Measurements from ENCODE around the gene FILIP1L.

The FILIP1L gene

GRCh38 chr3:100001083-100001482 lies 113.2 kb downstream of the FILIP1L start:
- no peak for TF ChIP-seq CTCF (IDR thresholded peaks at IDR 0.05; ENCODE audit: low read depth, low read length)
- no peak overlapping the region for H3K4me3 ChIP-seq (ENCODE audit: low read depth, low read length)

GRCh38 chr3:99999536-99999935 lies 114.8 kb downstream of the FILIP1L start:
- TF ChIP-seq CTCF (IDR thresholded peaks at IDR 0.05; ENCODE audit: low read depth, low read length), result no peak
- no peak overlapping the region for H3K4me3 ChIP-seq (ENCODE audit: low read depth, low read length)

- no peak for TF ChIP-seq CTCF (IDR thresholded peaks at IDR 0.05; ENCODE audit: low read depth, low read length)
- H3K4me3 ChIP-seq (ENCODE audit: low read depth, low read length), result no peak overlapping the region
Observed at GRCh38 chr3:99997293-99997692, 117.0 kb downstream of the FILIP1L start.

- no peak overlapping the region for H3K4me3 ChIP-seq (ENCODE audit: low read depth, low read length)
- no peak for TF ChIP-seq CTCF (IDR thresholded peaks at IDR 0.05; ENCODE audit: low read depth, low read length)
Observed at GRCh38 chr3:99990179-99990578, 124.1 kb downstream of the FILIP1L start.

- no peak for TF ChIP-seq CTCF (IDR thresholded peaks at IDR 0.05; ENCODE audit: low read depth, low read length)
- H3K4me3 ChIP-seq (ENCODE audit: low read depth, low read length), result no peak overlapping the region
Observed at GRCh38 chr3:99984668-99985067, 129.6 kb downstream of the FILIP1L start.

GRCh38 chr3:99984139-99984538 lies 130.2 kb downstream of the FILIP1L start:
- TF ChIP-seq CTCF (IDR thresholded peaks at IDR 0.05; ENCODE audit: low read depth, low read length), result no peak
- no peak overlapping the region for H3K4me3 ChIP-seq (ENCODE audit: low read depth, low read length)

- no peak for TF ChIP-seq CTCF (IDR thresholded peaks at IDR 0.05; ENCODE audit: low read depth, low read length)
- no peak overlapping the region for H3K4me3 ChIP-seq (ENCODE audit: low read depth, low read length)
Observed at GRCh38 chr3:99982650-99983049, 131.7 kb downstream of the FILIP1L start.

Data from WI38 (cell line).